HepG2 (cell line): Measurements from ENCODE around the gene MAP1LC3A. TPM values are rescaled to one million over a fixed set of nuclear protein-coding genes. Genes with fewer than 3 reads are reported as not detected.
A peak's percentile ranks its signal among the peaks of the same experiment; 100 is the strongest.

Source experiments
- ETV5 ChIP-seq: IDR thresholded peaks from 2 replicates; pipeline ENCODE4 v1.6.1; 2018; ENCODE audit warnings: missing biosample characterization, missing genetic modification reagents, inconsistent platforms, borderline replicate concordance
- FOXP1 ChIP-seq, 2 experiments: fragments of 450-650 bp in 1 of 2; IDR thresholded peaks; 2 replicates each; pipeline ENCODE4 v1.6.1; 2017 to 2018; ENCODE audit warnings: antibody characterized with exemption in 1 of 2
- JUN ChIP-seq: sonication (generic); formaldehyde crosslinking; IDR thresholded peaks from 2 replicates; pipeline ENCODE4 v1.4.0; 2020; ENCODE audit warnings: mild to moderate bottlenecking, missing genetic modification reagents
- KDM1A ChIP-seq: IDR thresholded peaks from 2 replicates; pipeline ENCODE4 v1.6.1; 2016; ENCODE audit warnings: missing compliant biosample characterization
- MAFG ChIP-seq: sonication (generic); formaldehyde crosslinking; IDR thresholded peaks from 2 replicates; pipeline ENCODE4 v1.5.1; 2020; ENCODE audit warnings: mild to moderate bottlenecking, missing genetic modification reagents
- POLR2A ChIP-seq, 2 experiments: IDR thresholded peaks; 2 replicates each; pipeline ENCODE4 v1.6.1; 2011; ENCODE audit warnings: low read depth in 2 of 2, low read length in 2 of 2, mild to moderate bottlenecking in 1 of 2, moderate library complexity in 1 of 2; ENCODE audit not compliant: insufficient read depth in 1 of 2
- PRPF4 ChIP-seq: fragments of 200-400 bp; formaldehyde crosslinking; IDR thresholded peaks from 2 replicates; pipeline ENCODE4 v1.6.1; 2016; ENCODE audit warnings: low read length, low read depth; ENCODE audit not compliant: poor library complexity, severe bottlenecking
- RXRA ChIP-seq: sonication (generic); formaldehyde crosslinking; IDR thresholded peaks from 2 replicates; pipeline ENCODE4 v1.5.1; 2020; ENCODE audit warnings: missing genetic modification reagents
- RXRB ChIP-seq: IDR thresholded peaks from 2 replicates; pipeline ENCODE4 v1.6.1; 2016; ENCODE audit warnings: borderline replicate concordance, missing genetic modification reagents, missing compliant biosample characterization
- SP2 ChIP-seq: sonication (generic); formaldehyde crosslinking; IDR thresholded peaks from 2 replicates; pipeline ENCODE4 v1.5.1; 2020; ENCODE audit warnings: mild to moderate bottlenecking, missing genetic modification reagents
- SRSF9 ChIP-seq: fragments of 200-400 bp; formaldehyde crosslinking; IDR thresholded peaks from 2 replicates; pipeline ENCODE4 v1.6.1; 2018; ENCODE audit warnings: borderline replicate concordance, mild to moderate bottlenecking, low read depth, low read length; ENCODE audit not compliant: insufficient read depth, poor library complexity, severe bottlenecking
- ZFX ChIP-seq: sonication (generic); formaldehyde crosslinking; IDR thresholded peaks from 2 replicates; pipeline ENCODE4 v1.4.0; 2020; ENCODE audit warnings: mild to moderate bottlenecking, low read depth, missing genetic modification reagents, moderate library complexity
- ZNF34 ChIP-seq: sonication (generic); formaldehyde crosslinking; IDR thresholded peaks from 2 replicates; pipeline ENCODE4 v1.4.0; 2020; ENCODE audit warnings: mild to moderate bottlenecking, missing genetic modification reagents, borderline replicate concordance
- ZNF354B ChIP-seq: sonication (generic); formaldehyde crosslinking; IDR thresholded peaks from 2 replicates; pipeline ENCODE4 v1.8.0; 2022; ENCODE audit warnings: mild to moderate bottlenecking, missing genetic modification reagents
- ZNF510 ChIP-seq: sonication (generic); formaldehyde crosslinking; IDR thresholded peaks from 2 replicates; pipeline ENCODE4 v1.4.0; 2020; ENCODE audit warnings: low read depth, mild to moderate bottlenecking, missing genetic modification reagents
- ZSCAN25 ChIP-seq: sonication (generic); formaldehyde crosslinking; IDR thresholded peaks from 2 replicates; pipeline ENCODE4 v1.8.0; 2022; ENCODE audit warnings: mild to moderate bottlenecking, missing genetic modification reagents
- ZSCAN30 ChIP-seq: sonication (generic); formaldehyde crosslinking; IDR thresholded peaks from 2 replicates; pipeline ENCODE4 v1.5.0; 2020; ENCODE audit warnings: mild to moderate bottlenecking, missing genetic modification reagents
- polyA plus RNA-seq, 8 experiments: library from polyadenylated mRNA; depleted of rRNA in 3 of 8; stranded (reverse) in 7 of 8; unstranded in 1 of 8; fragments of >200 nt; fragmentation: Illumina TruSeq in 4 of 8; extraction: Trizol in 4 of 8; gene quantifications; 2 replicates each; pipeline versions ENCODE4 v1.2.1 to v1.2.3, GENCODE V29; 2011 to 2016; ENCODE audit warnings: low read depth in 4 of 8, missing spikeins in 1 of 8, mixed read lengths in 1 of 8; ENCODE audit not compliant: insufficient read depth in 1 of 8
- total RNA-seq, 5 experiments: library from RNA; depleted of rRNA; stranded (reverse); fragments of >200 nt; fragmentation: Illumina TruSeq; extraction: Trizol; gene quantifications; 2 replicates each; pipeline ENCODE4 v1.2.3, GENCODE V29; 2016; ENCODE audit warnings: low read depth in 1 of 5
- TF ChIP-seq, protein P1 (sequence below), 2 experiments: IDR thresholded peaks; 2 replicates each; pipeline ENCODE4 v1.6.1; 2011 to 2012; ENCODE audit warnings: low read length in 2 of 2, borderline replicate concordance in 1 of 2, low read depth in 1 of 2, mild to moderate bottlenecking in 1 of 2, moderate library complexity in 1 of 2
- TF ChIP-seq, protein P2 (sequence below): fragments of 450-650 bp; IDR thresholded peaks from 2 replicates; pipeline ENCODE4 v1.6.1; 2017; ENCODE audit warnings: mild to moderate bottlenecking
- TF ChIP-seq, protein P3 (sequence below): sonication (generic); formaldehyde crosslinking; IDR thresholded peaks from 2 replicates; pipeline ENCODE4 v1.9.0; 2022; ENCODE audit warnings: low read depth, missing genetic modification reagents
- TF ChIP-seq, protein P4 (sequence below): sonication (generic); formaldehyde crosslinking; IDR thresholded peaks from 2 replicates; pipeline ENCODE4 v1.4.0; 2020; ENCODE audit warnings: mild to moderate bottlenecking, missing genetic modification reagents, borderline replicate concordance

The MAP1LC3A gene
- total and polyA plus RNA-seq, 2 of the 13 experiments (the other 11 are each of a cell fraction or from before 2014, with no cell fraction given), result not detected

DNA sequence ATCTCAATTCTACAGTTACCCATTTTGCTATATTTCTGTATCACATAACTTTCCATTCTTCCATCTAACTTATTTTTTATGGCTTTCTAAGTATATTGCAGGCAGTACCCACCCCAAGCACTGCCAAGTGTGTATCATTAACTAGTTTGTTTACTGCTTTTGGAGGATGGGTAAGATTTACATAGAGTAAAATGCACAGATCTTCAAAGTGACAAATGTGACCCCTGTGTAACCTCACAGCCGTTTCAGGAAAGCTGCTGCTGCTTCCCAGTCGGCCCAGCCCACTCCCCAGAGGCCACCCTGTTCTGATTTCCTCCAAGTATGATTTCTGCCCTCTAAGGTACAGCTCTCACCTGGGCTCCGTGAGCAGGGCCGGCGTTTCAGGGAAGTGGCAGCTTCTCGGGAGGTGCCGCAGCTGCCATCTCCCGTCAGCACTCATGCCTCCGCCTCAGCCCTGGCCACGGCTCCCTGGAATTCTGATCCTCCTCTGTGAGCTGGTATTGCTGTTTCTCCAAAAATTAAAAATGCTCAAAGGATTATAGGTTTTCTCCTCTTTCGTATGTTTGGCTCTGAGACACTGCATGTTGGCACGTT lies 15.0 kb upstream of the MAP1LC3A start (continued):
- TF ChIP-seq, protein P1, sequence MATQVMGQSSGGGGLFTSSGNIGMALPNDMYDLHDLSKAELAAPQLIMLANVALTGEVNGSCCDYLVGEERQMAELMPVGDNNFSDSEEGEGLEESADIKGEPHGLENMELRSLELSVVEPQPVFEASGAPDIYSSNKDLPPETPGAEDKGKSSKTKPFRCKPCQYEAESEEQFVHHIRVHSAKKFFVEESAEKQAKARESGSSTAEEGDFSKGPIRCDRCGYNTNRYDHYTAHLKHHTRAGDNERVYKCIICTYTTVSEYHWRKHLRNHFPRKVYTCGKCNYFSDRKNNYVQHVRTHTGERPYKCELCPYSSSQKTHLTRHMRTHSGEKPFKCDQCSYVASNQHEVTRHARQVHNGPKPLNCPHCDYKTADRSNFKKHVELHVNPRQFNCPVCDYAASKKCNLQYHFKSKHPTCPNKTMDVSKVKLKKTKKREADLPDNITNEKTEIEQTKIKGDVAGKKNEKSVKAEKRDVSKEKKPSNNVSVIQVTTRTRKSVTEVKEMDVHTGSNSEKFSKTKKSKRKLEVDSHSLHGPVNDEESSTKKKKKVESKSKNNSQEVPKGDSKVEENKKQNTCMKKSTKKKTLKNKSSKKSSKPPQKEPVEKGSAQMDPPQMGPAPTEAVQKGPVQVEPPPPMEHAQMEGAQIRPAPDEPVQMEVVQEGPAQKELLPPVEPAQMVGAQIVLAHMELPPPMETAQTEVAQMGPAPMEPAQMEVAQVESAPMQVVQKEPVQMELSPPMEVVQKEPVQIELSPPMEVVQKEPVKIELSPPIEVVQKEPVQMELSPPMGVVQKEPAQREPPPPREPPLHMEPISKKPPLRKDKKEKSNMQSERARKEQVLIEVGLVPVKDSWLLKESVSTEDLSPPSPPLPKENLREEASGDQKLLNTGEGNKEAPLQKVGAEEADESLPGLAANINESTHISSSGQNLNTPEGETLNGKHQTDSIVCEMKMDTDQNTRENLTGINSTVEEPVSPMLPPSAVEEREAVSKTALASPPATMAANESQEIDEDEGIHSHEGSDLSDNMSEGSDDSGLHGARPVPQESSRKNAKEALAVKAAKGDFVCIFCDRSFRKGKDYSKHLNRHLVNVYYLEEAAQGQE (IDR thresholded peaks at IDR 0.05; ENCODE audit: borderline replicate concordance in 1 of 2, low read depth in 1 of 2, low read length in 2 of 2), result no peak
- no peak for TF ChIP-seq POLR2A (IDR thresholded peaks at IDR 0.05; ENCODE audit: insufficient read depth in 1 of 2, low read depth in 2 of 2, low read length in 2 of 2)
- no peak for TF ChIP-seq RXRA (CRISPR knock-in tag)
- no peak for TF ChIP-seq ZNF510 (CRISPR knock-in tag)
- TF ChIP-seq ZNF34 (CRISPR knock-in tag), result no peak
- TF ChIP-seq SP2 (CRISPR knock-in tag), result no peak
- peak; percentile 17; the same call in 1 of the 2 replicates for TF ChIP-seq RXRB (CRISPR knock-in tag)
- TF ChIP-seq, protein P2, sequence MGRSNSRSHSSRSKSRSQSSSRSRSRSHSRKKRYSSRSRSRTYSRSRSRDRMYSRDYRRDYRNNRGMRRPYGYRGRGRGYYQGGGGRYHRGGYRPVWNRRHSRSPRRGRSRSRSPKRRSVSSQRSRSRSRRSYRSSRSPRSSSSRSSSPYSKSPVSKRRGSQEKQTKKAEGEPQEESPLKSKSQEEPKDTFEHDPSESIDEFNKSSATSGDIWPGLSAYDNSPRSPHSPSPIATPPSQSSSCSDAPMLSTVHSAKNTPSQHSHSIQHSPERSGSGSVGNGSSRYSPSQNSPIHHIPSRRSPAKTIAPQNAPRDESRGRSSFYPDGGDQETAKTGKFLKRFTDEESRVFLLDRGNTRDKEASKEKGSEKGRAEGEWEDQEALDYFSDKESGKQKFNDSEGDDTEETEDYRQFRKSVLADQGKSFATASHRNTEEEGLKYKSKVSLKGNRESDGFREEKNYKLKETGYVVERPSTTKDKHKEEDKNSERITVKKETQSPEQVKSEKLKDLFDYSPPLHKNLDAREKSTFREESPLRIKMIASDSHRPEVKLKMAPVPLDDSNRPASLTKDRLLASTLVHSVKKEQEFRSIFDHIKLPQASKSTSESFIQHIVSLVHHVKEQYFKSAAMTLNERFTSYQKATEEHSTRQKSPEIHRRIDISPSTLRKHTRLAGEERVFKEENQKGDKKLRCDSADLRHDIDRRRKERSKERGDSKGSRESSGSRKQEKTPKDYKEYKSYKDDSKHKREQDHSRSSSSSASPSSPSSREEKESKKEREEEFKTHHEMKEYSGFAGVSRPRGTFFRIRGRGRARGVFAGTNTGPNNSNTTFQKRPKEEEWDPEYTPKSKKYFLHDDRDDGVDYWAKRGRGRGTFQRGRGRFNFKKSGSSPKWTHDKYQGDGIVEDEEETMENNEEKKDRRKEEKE, result no peak
- TF ChIP-seq ZSCAN30 (CRISPR knock-in tag), result no peak
- no peak for TF ChIP-seq PRPF4
- TF ChIP-seq, protein P3, sequence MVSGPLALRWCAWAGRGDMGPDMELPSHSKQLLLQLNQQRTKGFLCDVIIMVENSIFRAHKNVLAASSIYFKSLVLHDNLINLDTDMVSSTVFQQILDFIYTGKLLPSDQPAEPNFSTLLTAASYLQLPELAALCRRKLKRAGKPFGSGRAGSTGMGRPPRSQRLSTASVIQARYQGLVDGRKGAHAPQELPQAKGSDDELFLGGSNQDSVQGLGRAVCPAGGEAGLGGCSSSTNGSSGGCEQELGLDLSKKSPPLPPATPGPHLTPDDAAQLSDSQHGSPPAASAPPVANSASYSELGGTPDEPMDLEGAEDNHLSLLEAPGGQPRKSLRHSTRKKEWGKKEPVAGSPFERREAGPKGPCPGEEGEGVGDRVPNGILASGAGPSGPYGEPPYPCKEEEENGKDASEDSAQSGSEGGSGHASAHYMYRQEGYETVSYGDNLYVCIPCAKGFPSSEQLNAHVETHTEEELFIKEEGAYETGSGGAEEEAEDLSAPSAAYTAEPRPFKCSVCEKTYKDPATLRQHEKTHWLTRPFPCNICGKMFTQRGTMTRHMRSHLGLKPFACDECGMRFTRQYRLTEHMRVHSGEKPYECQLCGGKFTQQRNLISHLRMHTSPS (CRISPR knock-in tag), result no peak
- no peak for TF ChIP-seq JUN (CRISPR knock-in tag)
- TF ChIP-seq SRSF9, result no peak
- no peak for TF ChIP-seq KDM1A
- no peak for TF ChIP-seq ETV5 (CRISPR knock-in tag)
- no peak for TF ChIP-seq ZNF354B (CRISPR knock-in tag)
- TF ChIP-seq, protein P4, sequence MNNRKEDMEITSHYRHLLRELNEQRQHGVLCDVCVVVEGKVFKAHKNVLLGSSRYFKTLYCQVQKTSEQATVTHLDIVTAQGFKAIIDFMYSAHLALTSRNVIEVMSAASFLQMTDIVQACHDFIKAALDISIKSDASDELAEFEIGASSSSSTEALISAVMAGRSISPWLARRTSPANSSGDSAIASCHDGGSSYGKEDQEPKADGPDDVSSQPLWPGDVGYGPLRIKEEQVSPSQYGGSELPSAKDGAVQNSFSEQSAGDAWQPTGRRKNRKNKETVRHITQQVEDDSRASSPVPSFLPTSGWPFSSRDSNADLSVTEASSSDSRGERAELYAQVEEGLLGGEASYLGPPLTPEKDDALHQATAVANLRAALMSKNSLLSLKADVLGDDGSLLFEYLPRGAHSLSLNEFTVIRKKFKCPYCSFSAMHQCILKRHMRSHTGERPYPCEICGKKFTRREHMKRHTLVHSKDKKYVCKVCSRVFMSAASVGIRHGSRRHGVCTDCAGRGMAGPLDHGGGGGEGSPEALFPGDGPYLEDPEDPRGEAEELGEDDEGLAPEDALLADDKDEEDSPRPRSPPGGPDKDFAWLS (CRISPR knock-in tag), result no peak
- no peak for TF ChIP-seq ZFX (CRISPR knock-in tag)
- no peak for TF ChIP-seq MAFG
- no peak for TF ChIP-seq ZSCAN25 (CRISPR knock-in tag)
- no peak for TF ChIP-seq FOXP1 (IDR thresholded peaks at IDR 0.05)
- peak; percentile 60 for TF ChIP-seq FOXP1 (CRISPR knock-in tag; IDR thresholded peaks at IDR 0.05)
